MM.1S (cell line): Measurements from ENCODE around the gene TOX2.

Source experiments
- CTCF ChIP-seq: fragments of 300-600 bp; sonication (generic); IDR thresholded peaks from 2 replicates; pipeline ENCODE4 v1.5.1; 2016; ENCODE audit warnings: antibody characterized with exemption, low read length, mixed read lengths
- EZH2 ChIP-seq: fragments of 300-600 bp; sonication (generic); optimal IDR thresholded peaks from 2 replicates; pipeline ENCODE3; 2017; ENCODE audit warnings: low read depth, mild to moderate bottlenecking, antibody characterized with exemption, low read length, mixed read lengths
- EZH2phosphoT487 ChIP-seq: fragments of 300-600 bp; sonication (generic); IDR thresholded peaks from 2 replicates; pipeline ENCODE4 v1.6.1; 2018; ENCODE audit warnings: antibody characterized with exemption, low read length

- TF ChIP-seq EZH2 = no peak
- TF ChIP-seq CTCF = no peak
- no peak for TF ChIP-seq EZH2phosphoT487
Observed at GRCh38 chr20:44030394-44030793, 115.7 kb downstream of the TOX2 start.
